ENCODE data around the gene SLC22A5. TPM values are rescaled to one million over a fixed set of nuclear protein-coding genes. Genes with fewer than 3 reads are reported as not detected.

SLC22A5 gene
- total and polyA plus RNA-seq, 12 donors, result 10.3 to 36.8 (median 13.8) TPM

- peaks cover 0 to 35% (median 24%) of the 10 kb centered on the region in 9 donors for H3K4me1 ChIP-seq
- no peaks in the 10 kb centered on the region for H3K27me3 ChIP-seq
- H3K27ac ChIP-seq, result no peak overlapping the region
- DNase-seq (no peak), ATAC-seq (no peak)
- no peak for TF ChIP-seq CTCF (IDR thresholded peaks at IDR 0.05)
- H3K36me3 ChIP-seq, result peaks cover 0 to 27% (median 5%) of the 10 kb centered on the region in 9 donors
- WGBS, 2 donors, result 69 to 82% methylated on average over 2 of the region's 2 CpGs
- H3K9me3 ChIP-seq, result no peaks in the 10 kb centered on the region
- intact Hi-C loops (cut with DNase I), result loop anchor here in 6 of 10 donors (5.0 to 10.0 kb wide), 7 partner anchors 196 to 504 kb away; partner anchors contain the start of genes IL3 (in 1 of the 6) and SOWAHA (in 1 of the 6)
- H3K4me3 ChIP-seq, result no peak overlapping the region
Observed at GRCh38 chr5:132380741-132381140, 11.2 kb downstream of the SLC22A5 start.

GRCh38 chr5:132381614-132382013, 12.1 kb downstream of the SLC22A5 start:
- H3K27me3 ChIP-seq, result no peaks in the 10 kb centered on the region
- 86 to 87% methylated on average over 1 of the region's 1 CpG for WGBS, 2 donors
- H3K36me3 ChIP-seq, result peaks cover 0 to 27% (median 5%) of the 10 kb centered on the region in 9 donors
- no peak for DNase-seq
- intact Hi-C loops (cut with DNase I), result loop anchor here in 6 of 10 donors (5.0 to 10.0 kb wide), 7 partner anchors 197 to 503 kb away; partner anchors contain the start of genes IL3 (in 1 of the 6) and SOWAHA (in 1 of the 6)
- H3K27ac ChIP-seq, result no peak overlapping the region
- ATAC-seq, result no peak
- TF ChIP-seq CTCF (IDR thresholded peaks at IDR 0.05), result no peak
- no peak overlapping the region for H3K4me3 ChIP-seq
- peaks cover 5 to 36% (median 25%) of the 10 kb centered on the region in 9 donors for H3K4me1 ChIP-seq
- H3K9me3 ChIP-seq, result no peaks in the 10 kb centered on the region

- Histone ChIP-seq H3K4me3 (no peak overlapping the region), H3K4me1 (peaks cover 14 to 39% (median 32%) of the 10 kb centered on the region in 9 donors), H3K36me3 (peaks cover 0 to 27% (median 5%) of the 10 kb centered on the region in 9 donors), H3K27ac (no peak overlapping the region), H3K27me3 (no peaks in the 10 kb centered on the region), H3K9me3 (no peaks in the 10 kb centered on the region)
- 97% methylated on average over 1 of the region's 1 CpG for WGBS, 2 donors
- DNase-seq, result no peak
- no peak for ATAC-seq
- intact Hi-C loops (cut with DNase I), result loop anchor here in 6 of 10 donors (5.0 to 10.0 kb wide), 7 partner anchors 198 to 502 kb away; partner anchors contain the start of genes IL3 (in 1 of the 6) and SOWAHA (in 1 of the 6)
- no peak for TF ChIP-seq CTCF (IDR thresholded peaks at IDR 0.05)
Observed at GRCh38 chr5:132383261-132383660, 13.8 kb downstream of the SLC22A5 start.

- no peak for ATAC-seq
- H3K4me3 ChIP-seq, result no peak overlapping the region
- intact Hi-C loops (cut with DNase I), result loop anchor here in 7 of 10 donors (2.0 to 10.0 kb wide), 8 partner anchors 199 to 501 kb away; partner anchors contain the start of genes IL3 (in 1 of the 7) and SOWAHA (in 1 of the 7)
- H3K36me3 ChIP-seq, result peaks cover 0 to 22% (median 4%) of the 10 kb centered on the region in 9 donors
- no peaks in the 10 kb centered on the region for H3K9me3 ChIP-seq
- no peaks in the 10 kb centered on the region for H3K27me3 ChIP-seq
- no peak overlapping the region for H3K27ac ChIP-seq
- no peak for DNase-seq
- peaks cover 17 to 46% (median 40%) of the 10 kb centered on the region in 9 donors for H3K4me1 ChIP-seq
- WGBS, 2 donors, result 80 to 83% methylated on average over 5 of the region's 5 CpGs
- TF ChIP-seq CTCF (IDR thresholded peaks at IDR 0.05), result no peak
Observed at GRCh38 chr5:132383984-132384383, 14.5 kb downstream of the SLC22A5 start.

Data from heart right ventricle (tissue), 16 donors.